GM12892 (cell line): ENCODE measurements around the gene KLK1.
A peak's percentile ranks its signal among the peaks of the same experiment; 100 is the strongest.

Experiments used
- DNase-seq: peaks from one replicate; pipeline ENCODE4 v3.0.0; 2011; ENCODE audit not compliant: insufficient read length
- FAIRE-seq: peaks from 2 replicates; lab custom pipeline; 2011; peaks lifted over from hg19 to GRCh38; lab: Jason Lieb, UNC
- POLR2A ChIP-seq: IDR thresholded peaks from 2 replicates; pipeline ENCODE4 v1.6.1; 2011; ENCODE audit warnings: low read depth, low read length, control low read depth
- POLR2AphosphoS5 ChIP-seq: IDR thresholded peaks from 2 replicates; pipeline ENCODE4 v1.6.1; 2011; ENCODE audit warnings: low read depth, low read length, control low read depth
- TAF1 ChIP-seq: IDR thresholded peaks from 2 replicates; pipeline ENCODE4 v1.6.1; 2011; ENCODE audit warnings: low read depth, mild to moderate bottlenecking, control low read depth, low read length, borderline replicate concordance

The KLK1 gene

DNA sequence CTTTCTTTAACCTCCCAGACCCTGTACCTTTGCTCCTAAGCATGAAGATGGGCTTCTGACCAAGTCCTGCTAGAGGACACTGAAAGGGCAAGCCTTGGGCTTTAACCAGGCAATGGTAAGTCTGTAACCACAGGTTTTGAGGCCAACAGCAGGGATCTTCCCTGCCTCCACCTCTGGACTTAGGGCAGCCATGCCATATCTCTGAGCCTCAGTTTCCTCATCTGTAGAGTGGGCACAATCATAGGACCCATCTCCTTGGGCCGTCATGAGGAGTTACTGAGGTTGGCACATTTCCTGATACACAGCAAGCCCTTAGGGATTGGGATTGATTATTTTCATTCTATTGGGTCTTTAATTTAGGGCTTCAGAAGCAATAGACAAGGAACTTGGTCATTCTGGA lies 14.7 kb downstream of the KLK1 start:
- TF ChIP-seq POLR2A (no peak), POLR2AphosphoS5 (no peak), TAF1 (no peak)
- FAIRE-seq (no peak), DNase-seq (no peak)

DNA sequence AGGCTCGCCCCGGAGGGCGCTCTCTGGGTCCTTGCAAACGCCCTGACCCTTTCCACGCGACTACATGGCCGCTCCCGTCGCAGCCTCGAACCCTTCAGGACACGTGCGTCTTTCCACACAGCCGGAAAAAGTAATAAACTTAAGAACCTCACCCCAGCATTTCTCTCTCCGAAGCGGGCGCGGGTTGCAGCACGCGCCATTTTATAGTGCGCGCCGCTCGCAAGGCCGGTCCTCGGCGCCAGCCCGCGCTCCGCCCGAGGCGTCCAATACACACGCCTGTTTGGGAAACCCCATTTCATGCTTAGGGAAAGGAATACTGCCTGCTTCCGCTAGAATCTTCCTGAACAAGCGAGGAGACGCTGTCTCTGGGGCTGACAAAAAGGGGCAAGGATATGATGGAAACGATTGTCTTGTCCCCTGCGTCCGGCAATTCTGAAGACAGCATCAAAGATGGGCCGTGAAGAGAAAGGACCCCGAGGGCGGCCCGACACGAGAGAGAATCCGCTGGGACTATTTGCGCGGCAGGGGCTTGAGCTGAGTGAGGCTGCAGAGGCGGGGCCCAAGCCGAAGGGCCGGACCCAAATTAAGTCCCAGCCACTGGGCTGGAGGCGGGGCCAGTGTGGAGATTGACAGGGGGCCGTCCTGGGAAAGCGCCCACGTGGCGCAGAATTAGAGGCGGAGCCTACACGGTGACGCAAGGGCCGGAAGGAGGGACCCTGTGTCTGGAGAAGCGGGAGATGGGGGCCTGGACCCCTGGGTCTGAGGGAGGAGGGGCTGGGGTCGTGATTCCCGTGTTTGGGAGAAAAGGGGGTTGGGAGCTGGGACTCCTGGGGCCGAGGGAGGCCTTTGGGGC lies 18.9 kb downstream of the KLK1 start:
- TF ChIP-seq POLR2A (peak; percentile 99), POLR2AphosphoS5 (peak; percentile 99), TAF1 (peak; percentile 95)
- DNase-seq (peak; percentile 95), FAIRE-seq (peak; percentile 93)

DNA sequence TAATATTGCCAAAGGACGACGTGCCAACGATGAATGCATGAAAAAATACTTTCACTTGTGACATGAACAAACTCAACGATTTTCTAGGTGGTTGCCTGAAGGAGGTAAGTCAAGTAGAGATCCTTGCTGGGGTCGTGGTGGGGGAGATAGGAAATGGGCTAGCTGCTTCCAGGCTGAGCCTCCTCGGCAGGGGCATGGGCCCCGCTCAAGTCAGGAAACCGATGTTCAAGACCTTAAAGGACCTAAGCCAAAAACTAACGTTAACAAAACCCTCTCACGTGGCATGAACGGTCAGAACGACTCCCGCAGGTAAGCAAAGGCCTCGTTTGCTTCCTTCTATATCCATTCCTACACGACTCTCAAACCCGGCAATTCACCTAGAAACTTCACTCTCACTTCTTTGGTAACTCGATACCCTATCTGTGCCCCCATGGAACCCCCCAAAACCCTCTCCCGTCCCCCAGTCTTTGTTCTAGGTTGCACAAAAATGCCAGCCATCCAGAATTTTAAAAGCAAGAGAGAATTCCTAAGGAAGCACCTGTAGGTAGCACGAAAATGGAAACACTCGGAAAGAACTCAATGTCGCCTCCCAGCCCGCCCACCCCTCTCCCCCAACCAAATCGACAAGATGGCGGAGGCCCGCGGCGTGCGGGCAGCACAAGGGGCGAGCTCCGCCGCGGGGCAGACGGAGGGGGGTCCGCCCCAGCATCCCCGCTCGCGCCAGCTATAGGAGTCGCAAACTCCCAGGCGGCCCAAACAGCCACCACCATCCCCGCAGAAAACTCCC lies 19.8 kb downstream of the KLK1 start:
- no peak for FAIRE-seq
- no peak for DNase-seq
- TF ChIP-seq POLR2A = no peak
- TF ChIP-seq POLR2AphosphoS5 = no peak; the same call in 1 of the 2 replicates
- no peak for TF ChIP-seq TAF1

DNA sequence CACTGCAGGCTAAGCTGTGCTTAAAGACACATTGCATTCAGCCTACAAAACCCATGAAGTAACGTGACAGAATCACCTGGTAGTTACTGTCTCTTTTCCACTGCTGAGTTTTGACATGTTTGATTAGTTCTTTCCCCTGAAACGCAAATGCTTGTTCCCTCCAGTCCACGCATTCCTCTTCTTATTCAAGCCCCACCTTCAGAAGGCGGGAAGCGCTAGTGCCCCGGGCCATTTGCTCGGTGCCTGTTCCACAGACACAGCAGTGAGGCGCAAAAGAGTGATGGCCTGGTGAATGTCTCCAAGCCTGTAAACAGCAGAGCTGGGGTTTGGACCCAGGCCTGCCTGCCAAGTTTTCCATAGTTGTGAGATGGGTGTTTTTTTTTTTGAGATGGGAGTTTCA lies 22.5 kb downstream of the KLK1 start:
- FAIRE-seq = no peak
- TF ChIP-seq POLR2AphosphoS5 = no peak
- no peak for TF ChIP-seq POLR2A
- no peak for TF ChIP-seq TAF1
- DNase-seq = no peak

DNA sequence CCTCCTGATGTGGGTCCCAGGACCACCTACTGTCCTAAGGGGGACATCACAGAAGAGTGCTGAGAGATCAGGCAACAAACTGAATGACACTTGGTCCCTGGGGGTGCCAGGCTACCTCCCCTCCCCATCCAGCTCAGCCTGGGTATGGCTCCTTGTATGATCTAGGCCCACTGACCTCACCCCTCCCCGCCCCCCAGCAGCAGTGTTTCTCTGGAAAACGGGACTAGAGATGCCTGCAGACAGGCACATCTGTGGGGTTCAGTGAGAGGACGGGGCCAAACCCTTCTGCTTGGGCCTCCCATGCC lies 24.1 kb downstream of the KLK1 start:
- TF ChIP-seq POLR2AphosphoS5 (peak; percentile 14; the same call in 1 of the 2 replicates), TAF1 (no peak)
- DNase-seq (no peak), FAIRE-seq (no peak)

DNA sequence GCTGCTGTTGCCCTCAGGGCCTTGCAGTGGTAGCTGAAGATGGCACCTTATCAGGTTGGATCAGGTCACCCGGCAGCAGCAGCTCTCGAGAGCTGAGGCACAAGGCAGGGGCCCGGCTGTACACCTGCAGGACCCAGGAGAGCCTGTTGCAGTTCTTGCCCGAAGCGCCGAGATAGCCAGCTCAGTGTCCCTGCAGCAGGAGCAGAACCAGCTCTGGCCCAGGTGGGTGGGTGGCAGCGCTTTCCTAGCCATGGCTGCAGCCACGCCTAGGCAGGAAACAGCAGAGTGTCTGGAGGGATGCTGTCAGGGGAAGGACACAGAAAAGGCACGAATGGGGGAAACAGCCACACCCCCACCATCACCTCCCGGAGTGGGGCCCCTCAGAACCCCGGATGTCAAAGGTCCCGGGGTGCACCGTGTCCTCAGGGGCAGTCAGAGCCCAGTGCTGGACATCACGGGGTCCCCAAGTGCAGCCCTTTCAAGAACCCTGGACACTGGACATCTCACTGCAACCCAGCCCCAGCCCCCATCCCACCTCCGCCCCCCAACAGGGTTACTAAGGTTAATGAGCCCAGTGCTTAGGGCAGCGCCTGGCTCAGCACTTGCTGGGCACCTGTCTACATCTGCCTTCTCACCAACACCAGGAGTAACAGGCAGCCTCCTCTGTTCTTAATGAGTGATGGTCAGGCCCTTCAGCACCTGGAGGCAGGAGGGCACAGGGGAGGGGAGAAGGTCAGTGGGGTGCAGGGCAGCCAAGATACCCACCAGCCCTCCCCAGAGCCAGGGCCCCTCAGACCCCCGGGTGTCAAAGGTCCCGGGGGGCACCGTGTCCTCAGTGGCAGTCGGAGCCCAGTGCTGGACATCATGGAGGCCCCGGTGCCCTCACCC lies 24.7 kb downstream of the KLK1 start:
- TF ChIP-seq POLR2A (no peak; the same call in 1 of the 2 replicates), POLR2AphosphoS5 (peak; percentile 31)
- DNase-seq = no peak
- no peak for FAIRE-seq

DNA sequence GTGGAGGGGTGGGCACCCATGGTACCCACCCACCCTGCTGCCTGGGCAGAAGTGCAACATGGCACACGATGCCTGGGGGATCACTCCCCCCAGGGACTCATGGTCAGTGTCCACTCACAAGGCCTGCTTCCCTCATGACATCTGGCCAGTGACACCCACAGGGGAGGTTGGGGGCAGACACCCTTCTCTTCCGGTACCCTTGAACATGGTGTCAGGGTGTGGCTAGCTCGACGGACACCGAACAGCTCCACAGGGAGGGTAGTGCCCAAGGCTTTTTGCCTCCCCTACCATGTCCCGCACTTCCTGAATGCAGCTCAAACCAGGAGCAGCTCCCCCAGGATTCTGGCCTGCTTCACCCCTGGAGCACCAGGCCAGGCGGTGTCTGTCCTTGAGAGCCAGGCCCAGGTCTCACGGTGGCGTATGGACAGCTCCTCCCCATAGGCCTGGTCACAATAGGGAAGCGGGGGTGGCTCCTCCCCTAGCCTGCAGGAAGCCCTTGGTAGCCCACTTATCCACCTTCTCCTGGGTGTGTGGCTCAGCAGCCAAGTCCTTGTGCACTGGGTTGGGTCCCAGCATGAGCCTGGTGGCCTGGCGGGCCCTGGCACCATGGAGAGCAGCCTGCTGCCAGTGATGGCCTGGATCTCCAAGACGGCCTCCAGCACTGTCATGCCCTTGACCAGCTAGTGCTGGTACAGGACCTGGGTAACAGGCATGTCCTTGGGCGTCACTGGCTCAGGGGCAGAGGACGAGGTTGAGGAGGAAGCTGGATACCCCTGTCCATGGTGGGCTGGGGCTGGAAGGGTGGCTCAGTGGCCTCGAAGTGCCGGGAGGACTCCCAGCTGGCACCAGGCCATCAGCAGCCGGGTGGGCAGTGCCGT lies 25.6 kb downstream of the KLK1 start:
- FAIRE-seq (no peak), DNase-seq (no peak)

DNA sequence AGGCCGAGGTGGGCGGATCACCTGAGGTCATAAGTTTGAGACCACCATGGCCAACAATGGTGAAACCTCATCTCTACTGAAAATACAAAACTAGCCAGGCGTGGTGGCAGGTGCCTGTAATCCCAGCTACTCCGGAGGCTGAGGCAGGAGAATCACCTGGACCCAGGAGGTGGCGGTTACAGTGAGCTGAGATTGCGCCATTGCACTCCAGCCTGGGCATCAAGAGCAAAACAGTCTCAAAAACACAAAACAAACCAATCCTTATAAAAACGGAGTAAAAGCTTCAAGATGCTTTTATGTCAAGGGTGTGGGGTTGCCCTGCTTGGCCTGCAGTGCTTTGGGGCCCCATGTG lies 26.2 kb downstream of the KLK1 start:
- FAIRE-seq (no peak), DNase-seq (no peak)
- TF ChIP-seq POLR2A (no peak), TAF1 (no peak), POLR2AphosphoS5 (no peak)

More for the DNA sequence above, 25.6 kb downstream of the KLK1 start:
- TF ChIP-seq POLR2A (peak; percentile 61), TAF1 (no peak), POLR2AphosphoS5 (peak; percentile 85)

DNA sequence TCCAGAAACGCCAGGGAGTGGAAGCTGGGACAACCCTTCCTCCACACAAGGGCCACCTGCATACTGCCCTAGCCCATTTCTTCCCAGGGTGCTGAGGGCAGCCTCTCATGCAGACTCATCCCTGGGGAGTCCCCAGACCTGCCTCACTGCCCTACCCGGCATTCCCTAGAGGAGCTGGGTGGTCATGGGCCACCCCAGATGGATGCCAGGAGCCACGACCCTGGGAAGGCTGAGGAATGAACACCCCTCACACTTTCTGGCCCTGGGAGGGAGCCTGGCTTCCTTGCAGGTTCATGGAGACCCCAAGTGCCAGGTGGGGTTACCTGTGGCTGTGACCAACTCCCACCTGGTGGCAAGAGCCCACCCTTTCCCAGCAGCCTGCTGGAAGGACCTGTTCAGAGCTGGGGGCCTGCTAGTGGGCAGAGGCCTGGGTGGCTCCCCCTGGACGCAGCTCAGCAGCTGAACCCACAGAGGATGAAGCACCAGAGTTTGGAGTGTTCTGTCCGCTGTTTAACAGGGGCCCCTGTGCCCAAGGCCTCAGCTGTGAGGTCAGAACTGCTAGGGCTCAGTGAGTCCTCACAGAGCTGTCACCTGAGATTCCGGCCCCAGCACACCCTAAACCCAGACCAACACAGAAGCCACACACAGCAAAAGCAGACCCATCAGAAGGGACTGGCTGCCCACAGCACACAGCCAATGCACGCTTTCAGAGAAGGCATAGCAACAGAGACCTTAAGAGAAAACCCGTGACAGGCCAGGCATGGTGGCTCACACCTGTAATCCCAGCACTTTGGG lies 26.8 kb downstream of the KLK1 start:
- FAIRE-seq = no peak
- TF ChIP-seq POLR2AphosphoS5 (peak; percentile 94), POLR2A (peak; percentile 68), TAF1 (no peak)
- DNase-seq = no peak

DNA sequence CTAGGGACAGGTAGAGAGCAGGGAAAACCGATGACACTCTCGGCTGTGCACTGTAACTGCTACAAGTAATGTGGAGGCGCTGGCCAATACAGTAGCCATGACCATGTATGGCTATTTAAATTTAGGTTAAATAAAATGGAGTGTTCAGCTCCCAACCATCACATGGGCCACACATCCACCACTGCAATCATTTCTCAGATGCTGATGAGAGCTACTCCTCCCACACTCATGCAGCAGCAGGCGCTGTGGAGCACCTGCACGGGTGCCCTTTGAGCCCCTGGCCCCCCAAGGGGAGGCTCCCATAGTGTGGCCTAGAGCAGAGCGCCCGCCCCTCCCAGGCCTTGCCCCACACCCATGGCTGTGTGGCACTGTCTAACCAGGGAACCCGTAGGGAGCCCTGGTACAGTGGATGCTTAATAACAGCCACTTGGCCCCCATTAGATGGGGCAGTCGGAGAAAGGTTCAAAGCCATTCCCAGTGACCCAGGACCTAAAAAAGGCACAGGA lies 27.4 kb downstream of the KLK1 start:
- DNase-seq (no peak), FAIRE-seq (no peak)
- TF ChIP-seq TAF1 (no peak), POLR2A (no peak; the same call in 1 of the 2 replicates), POLR2AphosphoS5 (no peak)
